HCT116 (cell line): ENCODE measurements around the gene DMXL2. TPM values are rescaled to one million over a fixed set of nuclear protein-coding genes. Genes with fewer than 3 reads are reported as not detected.
A peak's percentile ranks its signal among the peaks of the same experiment; 100 is the strongest.
"Not testable (repeated sequence)": the region's sequence is repeated elsewhere in the genome, so short reads cannot be mapped to it uniquely, and the experiment has no call there.

ENCODE experiments used
- ATAC-seq: fragments of 200-7000 bp; cut with Tn5 transposase; 2 replicates; pipeline ENCODE4 v1.9.1; 2020; ENCODE audit warnings: mild to moderate bottlenecking, moderate library complexity
- BruUV-seq: library from RNA; stranded (reverse); fragments of 400-500 nt; replicated peaks from 2 replicates; lab custom pipeline; 2021; lab: Mats Ljungman, UMichigan
- CTCF ChIA-PET: fragments of 300-600 bp; sonication (Branson Sonifier 250); formaldehyde crosslinking; loops from one replicate; lab custom pipeline; 2021; ENCODE audit warnings: antibody characterized with exemption; lab: Charles Lee
- POLR2A ChIA-PET: fragments of 300-600, 350-600 bp; sonication (Branson Sonifier 250); formaldehyde crosslinking; loops from one replicate; lab custom pipeline; 2021; ENCODE audit warnings: antibody characterized with exemption; lab: Charles Lee
- RAD21 ChIA-PET, 2 experiments: fragments of 300-600 bp; sonication (Branson Sonifier 250); formaldehyde crosslinking; loops; one replicate each; lab custom pipeline; 2023; ENCODE audit warnings: low total read pairs in 2 of 2; ENCODE audit not compliant: uncharacterized antibody in 2 of 2, unreplicated experiment in 2 of 2, low non-redundant PET in 1 of 2; lab: Charles Lee
- DNase-seq: peaks from one replicate; pipeline ENCODE4 v3.0.0-alpha.2; 2010; ENCODE audit warnings: low read depth, low spot score
- H2AFZ ChIP-seq: fragments of 200-600 bp; shearing (Covaris generic), sonication (generic); 2 replicates; pipeline ENCODE4 v1.6.1; 2017; ENCODE audit warnings: low read depth, mixed run types, mixed read lengths, antibody characterized with exemption, low read length; ENCODE audit not compliant: poor library complexity, severe bottlenecking
- H3K27ac ChIP-seq: 2 replicates; pipeline ENCODE4 v1.5.1; 2012; ENCODE audit warnings: low read depth, low read length
- H3K27me3 ChIP-seq: fragments of 200-600 bp; sonication (generic); 2 replicates; pipeline ENCODE4 v1.6.1; 2016; ENCODE audit warnings: mixed run types, low read length, mixed read lengths; ENCODE audit not compliant: insufficient read depth
- H3K36me3 ChIP-seq, 2 experiments: fragments of 200-500 bp in 1 of 2; fragments of 200-600 bp in 1 of 2; sonication (Bioruptor generic) in 1 of 2; sonication (generic) in 1 of 2; 2 replicates each; pipeline versions ENCODE4 v1.5.1 to v1.6.1; 2014 to 2016; ENCODE audit warnings: low read length in 2 of 2, inconsistent platforms in 1 of 2, mixed read lengths in 1 of 2, mixed run types in 1 of 2; ENCODE audit not compliant: insufficient read depth in 2 of 2, control insufficient read depth in 1 of 2
- H3K4me1 ChIP-seq, 2 experiments: fragments of 200-600 bp in 1 of 2; sonication (generic) in 1 of 2; 2 replicates each; pipeline versions ENCODE4 v1.5.1 to v1.6.1; 2012 to 2017; ENCODE audit warnings: low read length in 2 of 2, inconsistent platforms in 1 of 2, mild to moderate bottlenecking in 1 of 2, mixed read lengths in 1 of 2, mixed run types in 1 of 2, moderate library complexity in 1 of 2; ENCODE audit not compliant: insufficient read depth in 2 of 2, control insufficient read depth in 1 of 2
- H3K4me2 ChIP-seq: fragments of 200-600 bp; sonication (generic); 2 replicates; pipeline ENCODE4 v1.6.1; 2017; ENCODE audit warnings: mixed run types, low read length, mixed read lengths
- H3K4me3 ChIP-seq, 2 experiments: fragments of 200-600 bp in 1 of 2; sonication (generic) in 1 of 2; replicated peaks in 1 of 2; 2 replicates each; pipeline ENCODE4 v1.5.1; 2011 to 2016; ENCODE audit warnings: low read length in 2 of 2, control low read depth in 1 of 2, low read depth in 1 of 2, mild to moderate bottlenecking in 1 of 2, mixed read lengths in 1 of 2, mixed run types in 1 of 2
- H3K79me2 ChIP-seq: fragments of 200-600 bp; sonication (generic); 2 replicates; pipeline ENCODE4 v1.6.1; 2017; ENCODE audit warnings: mild to moderate bottlenecking, mixed run types, low read length, moderate library complexity, mixed read lengths; ENCODE audit not compliant: insufficient read depth
- H3K9ac ChIP-seq: fragments of 200-600 bp; sonication (generic); 2 replicates; pipeline ENCODE4 v1.6.1; 2016; ENCODE audit warnings: low read length, mixed read lengths
- H3K9me2 ChIP-seq: fragments of 200-600 bp; sonication (generic), shearing (Covaris generic); 2 replicates; pipeline ENCODE4 v1.6.1; 2017; ENCODE audit warnings: mixed run types, mild to moderate bottlenecking, moderate library complexity; ENCODE audit not compliant: insufficient read depth
- H3K9me3 ChIP-seq, 2 experiments: fragments of 200-500 bp in 1 of 2; fragments of 200-600 bp in 1 of 2; sonication (Bioruptor generic) in 1 of 2; sonication (generic) in 1 of 2; 2 replicates each; pipeline ENCODE4 v1.6.1; 2014 to 2017; ENCODE audit warnings: low read length in 2 of 2, mixed read lengths in 2 of 2, inconsistent platforms in 1 of 2, low read depth in 1 of 2, mild to moderate bottlenecking in 1 of 2, mixed run types in 1 of 2, moderate library complexity in 1 of 2; ENCODE audit not compliant: control insufficient read depth in 1 of 2, insufficient read depth in 1 of 2
- H4K20me1 ChIP-seq: fragments of 200-600 bp; sonication (generic), shearing (Covaris generic); 2 replicates; pipeline ENCODE4 v1.6.1; 2017; ENCODE audit warnings: mixed run types, mild to moderate bottlenecking, moderate library complexity; ENCODE audit not compliant: insufficient read depth
- SP1 ChIP-seq: IDR thresholded peaks from 2 replicates; pipeline ENCODE4 v1.6.1; 2012; ENCODE audit warnings: low read depth
- intact Hi-C: fragments of 100-400 bp; cut with micrococcal nuclease; formaldehyde crosslinking; loops from 2 replicates; pipeline ENCODE4 v1.10.0; 2022
- total RNA-seq: library from RNA; stranded (reverse); gene quantifications from one replicate; pipeline ENCODE4 v1.2.1, GENCODE V29; 2021; ENCODE audit not compliant: unreplicated experiment

DMXL2 gene
- total RNA-seq, 1 experiment from 2014 or later: 21.5 TPM

GRCh38 chr15:51573352-51573751 lies 49.2 kb downstream of the DMXL2 start:
- intact Hi-C loops, H3K9me2 ChIP-seq, H3K79me2 ChIP-seq, H3K4me1 ChIP-seq, H3K27ac ChIP-seq, H3K27me3 ChIP-seq, H2AFZ ChIP-seq, H3K36me3 ChIP-seq, RAD21 ChIA-PET, BruUV-seq, H3K9me3 ChIP-seq, H3K9ac ChIP-seq, ATAC-seq, CTCF ChIA-PET, H4K20me1 ChIP-seq, H3K4me2 ChIP-seq, H3K4me3 ChIP-seq, POLR2A ChIA-PET, DNase-seq: not testable (repeated sequence)

- H3K36me3 ChIP-seq, H3K9ac ChIP-seq, RAD21 ChIA-PET, POLR2A ChIA-PET, H3K9me2 ChIP-seq, H3K27ac ChIP-seq, intact Hi-C loops, ATAC-seq, H3K27me3 ChIP-seq, H3K4me1 ChIP-seq, CTCF ChIA-PET, H3K4me2 ChIP-seq, H2AFZ ChIP-seq, DNase-seq, H4K20me1 ChIP-seq, H3K79me2 ChIP-seq, BruUV-seq, H3K9me3 ChIP-seq, H3K4me3 ChIP-seq: not testable (repeated sequence)
Observed at GRCh38 chr15:51568939-51569784, 53.4 kb downstream of the DMXL2 start.

- Histone ChIP-seq H3K4me2 (no peak overlapping the region), H3K36me3 (no peaks in the 10 kb centered on the region), H3K79me2 (no peaks in the 10 kb centered on the region; the same call in 1 of the 2 replicates), H3K9me3 (no peaks in the 10 kb centered on the region), H3K4me1 (no peaks in the 10 kb centered on the region), H3K9ac (no peak overlapping the region), H4K20me1 (no peaks in the 10 kb centered on the region), H3K9me2 (no peaks in the 10 kb centered on the region), H3K27ac (no peak overlapping the region), H3K4me3 (no peak overlapping the region), H2AFZ (no peak overlapping the region), H3K27me3 (no peaks in the 10 kb centered on the region)
- CTCF ChIA-PET: no interaction called here
- BruUV-seq: no TSS peak
- intact Hi-C loops: no loop called here
- RAD21 ChIA-PET: no interaction called here
- DNase-seq (no peak), ATAC-seq (peak; percentile 57)
- no peak for TF ChIP-seq SP1
- POLR2A ChIA-PET: no interaction called here
Observed at GRCh38 chr15:51561271-51561670, 61.3 kb downstream of the DMXL2 start.
